ENCODE measurements around the gene PDE4D.

PDE4D gene

GRCh38 chr5:59171131-59171530, 722.4 kb downstream of the PDE4D start:
- no peaks in the 10 kb centered on the region for H3K9me3 ChIP-seq
- H3K27me3 ChIP-seq (ENCODE audit: low read depth): no peaks in the 10 kb centered on the region
- H3K4me1 ChIP-seq: no peaks in the 10 kb centered on the region
- in situ Hi-C loops (cut with MboI; ENCODE audit: low sequenced_read_pairs): loop anchor here (25.0 kb wide), 1 partner anchor 284 kb away; no protein-coding TSS in a partner anchor
- H3K36me3 ChIP-seq (replicated peaks): no peaks in the 10 kb centered on the region
- no peak for DNase-seq (ENCODE audit: low spot score in 2 of 2)
- no peak overlapping the region for H3K4me3 ChIP-seq

DNA sequence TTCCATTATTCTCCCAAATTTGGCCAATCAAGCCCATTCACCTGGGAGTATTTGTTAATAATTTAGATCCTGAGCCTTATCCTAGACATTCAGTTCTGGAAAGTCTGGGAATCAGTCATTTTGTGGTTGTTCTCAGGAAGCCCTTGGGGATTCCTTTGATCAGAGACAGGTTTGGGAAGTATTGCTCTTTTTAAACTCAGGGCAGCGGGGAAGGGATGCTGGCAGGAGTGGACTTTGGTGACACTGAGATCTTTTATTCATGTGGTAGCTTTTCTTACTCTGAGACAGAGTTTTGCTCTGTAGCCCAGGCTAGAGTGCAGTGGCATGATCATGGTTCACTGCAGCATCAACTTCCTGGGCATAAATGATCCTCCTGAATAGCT, 723.8 kb downstream of the PDE4D start:
- H3K9me3 ChIP-seq: no peaks in the 10 kb centered on the region
- in situ Hi-C loops (cut with MboI; ENCODE audit: low sequenced_read_pairs): loop anchor here (25.0 kb wide), 1 partner anchor 282 kb away; no protein-coding TSS in a partner anchor
- DNase-seq (ENCODE audit: low spot score in 2 of 2): no peak
- H3K27me3 ChIP-seq (ENCODE audit: low read depth): no peaks in the 10 kb centered on the region
- H3K4me3 ChIP-seq: no peak overlapping the region
- no peaks in the 10 kb centered on the region for H3K4me1 ChIP-seq
- H3K36me3 ChIP-seq (replicated peaks): no peaks in the 10 kb centered on the region

DNA sequence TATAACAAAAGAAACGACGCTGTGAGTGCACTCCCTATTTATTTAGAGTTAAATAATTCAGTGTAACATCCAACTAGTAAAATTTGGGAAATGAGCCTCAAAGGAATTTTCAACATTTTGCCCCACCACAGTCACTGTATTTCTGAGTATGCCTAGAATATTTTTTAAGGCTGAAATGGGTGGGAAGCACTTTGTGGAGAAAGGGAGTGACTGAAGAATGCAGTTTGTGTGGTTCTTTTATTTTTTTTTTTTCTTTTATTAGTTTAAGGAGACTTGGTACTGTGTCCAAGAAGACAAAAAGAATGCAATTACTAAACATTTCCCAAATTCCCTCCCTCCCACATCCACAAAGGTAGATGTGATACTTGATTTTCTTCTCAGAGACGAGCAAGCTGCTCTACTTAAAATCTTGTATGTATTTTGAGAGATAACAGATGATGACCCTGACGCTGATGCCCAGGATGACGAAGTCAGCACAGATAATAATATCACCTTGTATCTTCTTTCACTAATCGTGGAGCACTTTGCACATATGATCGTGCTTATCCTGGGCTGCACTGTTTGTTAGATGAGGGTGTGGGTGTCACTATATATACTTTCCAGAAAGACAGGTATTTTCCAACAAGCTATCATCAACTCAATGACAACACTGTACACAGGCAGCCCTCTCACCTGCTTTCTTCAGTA, 724.3 kb downstream of the PDE4D start:
- Histone ChIP-seq H3K36me3 (replicated peaks) (no peaks in the 10 kb centered on the region), H3K27me3 (ENCODE audit: low read depth) (no peaks in the 10 kb centered on the region), H3K9me3 (no peaks in the 10 kb centered on the region), H3K4me3 (no peak overlapping the region), H3K4me1 (no peaks in the 10 kb centered on the region)
- no peak for DNase-seq (ENCODE audit: low spot score in 2 of 2)
- in situ Hi-C loops (cut with MboI; ENCODE audit: low sequenced_read_pairs): loop anchor here (25.0 kb wide), 1 partner anchor 282 kb away; no protein-coding TSS in a partner anchor

DNA sequence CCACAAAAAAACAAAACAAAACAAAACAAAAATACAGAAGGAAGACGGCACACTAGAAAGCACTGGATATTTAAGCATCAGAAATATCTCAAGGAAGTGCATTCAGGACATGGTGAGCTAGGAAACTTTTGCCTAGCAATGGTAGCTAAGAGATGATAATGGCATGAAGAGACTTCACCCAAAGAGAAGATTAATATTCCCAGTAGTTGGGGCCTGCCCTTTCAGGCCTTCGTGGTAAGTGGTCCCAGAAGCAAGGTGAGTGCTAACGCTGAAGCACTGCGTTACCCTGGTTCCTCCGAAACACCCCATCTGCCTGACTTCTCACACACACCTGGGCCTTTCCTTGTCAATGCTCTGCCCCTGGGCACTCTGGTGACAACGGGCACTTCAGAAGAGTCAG, 725.5 kb downstream of the PDE4D start:
- Histone ChIP-seq H3K4me3 (no peak overlapping the region), H3K9me3 (no peaks in the 10 kb centered on the region), H3K36me3 (replicated peaks) (no peaks in the 10 kb centered on the region), H3K4me1 (no peaks in the 10 kb centered on the region), H3K27me3 (ENCODE audit: low read depth) (no peaks in the 10 kb centered on the region)
- in situ Hi-C loops (cut with MboI; ENCODE audit: low sequenced_read_pairs): loop anchor here (25.0 kb wide), 1 partner anchor 281 kb away; no protein-coding TSS in a partner anchor
- no peak for DNase-seq (ENCODE audit: low spot score in 2 of 2)

DNA sequence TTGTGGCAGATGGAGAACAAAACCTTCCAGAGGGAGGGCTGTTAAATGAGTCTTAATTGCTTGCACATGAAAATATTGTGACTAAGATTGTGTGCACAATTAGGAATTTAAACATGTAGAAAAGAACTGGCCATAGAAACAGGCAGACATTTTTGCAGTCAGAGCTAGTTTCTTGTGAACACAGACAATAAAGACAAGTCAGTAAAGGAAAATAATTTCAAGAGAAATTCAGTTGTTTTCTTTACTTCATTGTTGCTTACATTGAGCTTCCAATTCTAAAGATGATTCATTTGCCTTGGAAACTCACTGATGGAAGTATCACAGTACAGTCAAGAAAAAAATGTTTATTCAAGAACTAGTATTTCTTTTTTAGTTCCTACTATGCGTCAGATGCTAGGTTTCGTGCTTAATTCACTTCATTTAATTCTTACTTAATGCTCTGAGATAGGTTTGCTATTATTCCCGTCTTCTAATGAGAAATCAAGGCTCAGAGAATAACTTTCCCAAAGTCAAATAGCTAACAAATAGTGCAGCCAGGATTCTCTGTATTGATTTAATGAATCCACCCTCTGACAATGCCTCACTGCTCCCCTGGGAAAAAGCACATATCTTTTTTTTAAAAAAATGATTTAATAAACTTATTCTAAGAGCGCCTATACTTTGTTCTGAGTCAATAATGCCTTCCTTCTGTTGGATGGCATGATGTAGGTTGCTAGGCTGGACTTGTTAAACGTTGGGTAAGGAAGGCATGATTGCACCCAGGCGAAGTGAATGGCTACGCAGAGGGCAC, 729.3 kb downstream of the PDE4D start:
- Histone ChIP-seq H3K27me3 (ENCODE audit: low read depth) (no peaks in the 10 kb centered on the region), H3K4me1 (no peaks in the 10 kb centered on the region), H3K9me3 (no peaks in the 10 kb centered on the region), H3K4me3 (no peak overlapping the region), H3K36me3 (replicated peaks) (no peaks in the 10 kb centered on the region)
- no peak for DNase-seq (ENCODE audit: low spot score in 2 of 2)
- in situ Hi-C loops (cut with MboI; ENCODE audit: low sequenced_read_pairs): loop anchor here (25.0 kb wide), 1 partner anchor 277 kb away; no protein-coding TSS in a partner anchor

GRCh38 chr5:59161221-59162105, 732.1 kb downstream of the PDE4D start:
- DNase-seq (ENCODE audit: low spot score in 2 of 2): no peak
- H3K27me3 ChIP-seq (ENCODE audit: low read depth): no peaks in the 10 kb centered on the region
- in situ Hi-C loops (cut with MboI; ENCODE audit: low sequenced_read_pairs): loop anchor here (25.0 kb wide), 1 partner anchor 274 kb away; no protein-coding TSS in a partner anchor
- H3K4me3 ChIP-seq: no peak overlapping the region
- no peaks in the 10 kb centered on the region for H3K36me3 ChIP-seq (replicated peaks)
- no peaks in the 10 kb centered on the region for H3K4me1 ChIP-seq
- H3K9me3 ChIP-seq: no peaks in the 10 kb centered on the region

- no peaks in the 10 kb centered on the region for H3K9me3 ChIP-seq
- DNase-seq (ENCODE audit: low spot score in 2 of 2): no peak
- H3K4me3 ChIP-seq: no peak overlapping the region
- no peaks in the 10 kb centered on the region for H3K36me3 ChIP-seq (replicated peaks)
- no peaks in the 10 kb centered on the region for H3K4me1 ChIP-seq
- H3K27me3 ChIP-seq (ENCODE audit: low read depth): no peaks in the 10 kb centered on the region
- in situ Hi-C loops (cut with MboI; ENCODE audit: low sequenced_read_pairs): loop anchor here (25.0 kb wide), 1 partner anchor 272 kb away; no protein-coding TSS in a partner anchor
Measured at GRCh38 chr5:59158637-59159391, 734.7 kb downstream of the PDE4D start.

DNA sequence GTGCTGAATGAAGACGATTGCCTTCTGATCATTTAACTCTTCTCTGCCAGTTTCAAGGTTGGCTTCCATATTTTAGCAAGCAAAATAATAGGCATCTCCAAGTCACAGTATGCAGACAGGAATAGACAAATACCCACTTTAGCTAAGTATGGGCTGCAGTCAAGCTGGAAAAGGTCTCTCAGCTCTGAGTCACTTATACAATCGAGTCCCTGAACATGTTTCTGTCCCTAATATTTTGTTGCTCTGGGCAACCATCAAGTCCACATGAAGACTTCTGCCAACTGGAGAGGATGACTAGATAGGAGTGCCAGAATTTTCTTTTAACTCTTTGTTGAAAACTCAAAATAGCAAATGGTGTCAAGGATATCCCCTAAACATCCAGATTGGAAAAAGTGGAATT, 735.4 kb downstream of the PDE4D start:
- no peak for DNase-seq (ENCODE audit: low spot score in 2 of 2)
- no peaks in the 10 kb centered on the region for H3K36me3 ChIP-seq (replicated peaks)
- H3K4me3 ChIP-seq: no peak overlapping the region
- in situ Hi-C loops (cut with MboI; ENCODE audit: low sequenced_read_pairs): loop anchor here (25.0 kb wide), 1 partner anchor 271 kb away; no protein-coding TSS in a partner anchor
- no peaks in the 10 kb centered on the region for H3K27me3 ChIP-seq (ENCODE audit: low read depth)
- no peaks in the 10 kb centered on the region for H3K9me3 ChIP-seq
- H3K4me1 ChIP-seq: no peaks in the 10 kb centered on the region

GRCh38 chr5:59157068-59157467, 736.5 kb downstream of the PDE4D start:
- H3K4me1 ChIP-seq: no peaks in the 10 kb centered on the region
- in situ Hi-C loops (cut with MboI; ENCODE audit: low sequenced_read_pairs): loop anchor here (25.0 kb wide), 1 partner anchor 270 kb away; no protein-coding TSS in a partner anchor
- H3K27me3 ChIP-seq (ENCODE audit: low read depth): no peaks in the 10 kb centered on the region
- no peaks in the 10 kb centered on the region for H3K9me3 ChIP-seq
- H3K36me3 ChIP-seq (replicated peaks): no peaks in the 10 kb centered on the region
- H3K4me3 ChIP-seq: no peak overlapping the region
- no peak for DNase-seq (ENCODE audit: low spot score in 2 of 2)

GRCh38 chr5:59152701-59153245, 740.8 kb downstream of the PDE4D start:
- no peak for DNase-seq (ENCODE audit: low spot score in 2 of 2)
- Histone ChIP-seq H3K4me1 (no peaks in the 10 kb centered on the region), H3K27me3 (ENCODE audit: low read depth) (no peaks in the 10 kb centered on the region), H3K9me3 (no peaks in the 10 kb centered on the region), H3K4me3 (no peak overlapping the region), H3K36me3 (replicated peaks) (no peaks in the 10 kb centered on the region)
- in situ Hi-C loops (cut with MboI; ENCODE audit: low sequenced_read_pairs): loop anchor here (25.0 kb wide), 1 partner anchor 265 kb away; no protein-coding TSS in a partner anchor

DNA sequence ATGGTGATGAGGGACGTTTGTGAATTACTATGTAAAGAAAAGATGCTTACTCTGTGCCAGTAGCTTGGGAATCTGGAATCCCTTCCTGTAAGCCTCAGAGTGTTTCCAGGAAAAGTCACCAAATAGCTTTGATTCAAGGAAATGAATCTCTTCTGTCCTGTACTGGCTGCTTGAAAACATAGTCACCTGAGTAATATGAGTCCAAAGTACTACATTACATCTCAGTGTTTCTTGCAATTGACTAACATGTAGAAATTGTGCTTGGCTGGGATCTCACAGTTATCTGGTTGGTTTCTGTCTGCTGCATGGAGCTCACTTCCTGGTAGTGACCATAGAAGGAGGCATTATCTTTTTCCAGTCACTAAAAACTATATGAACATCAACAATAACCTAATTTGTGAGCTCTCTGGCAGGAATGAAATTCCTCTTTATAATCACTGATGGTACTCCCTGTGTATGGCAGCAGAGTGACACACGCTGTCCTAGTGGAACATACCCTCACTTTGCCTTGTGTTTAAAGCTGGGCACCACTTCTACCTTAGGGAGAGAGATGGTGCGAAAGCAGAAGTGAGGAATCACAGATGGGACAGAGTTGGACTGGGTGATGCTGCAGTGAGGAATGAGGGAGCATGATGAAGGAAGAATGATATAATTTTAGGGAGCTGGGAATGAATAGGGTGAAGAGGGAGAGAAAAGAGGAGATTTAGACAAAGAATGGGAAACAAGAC, 742.2 kb downstream of the PDE4D start:
- Histone ChIP-seq H3K9me3 (no peaks in the 10 kb centered on the region), H3K4me3 (no peak overlapping the region), H3K27me3 (ENCODE audit: low read depth) (no peaks in the 10 kb centered on the region), H3K36me3 (replicated peaks) (no peaks in the 10 kb centered on the region), H3K4me1 (no peaks in the 10 kb centered on the region)
- in situ Hi-C loops (cut with MboI; ENCODE audit: low sequenced_read_pairs): loop anchor here (25.0 kb wide), 1 partner anchor 264 kb away; no protein-coding TSS in a partner anchor
- no peak for DNase-seq (ENCODE audit: low spot score in 2 of 2)

DNA sequence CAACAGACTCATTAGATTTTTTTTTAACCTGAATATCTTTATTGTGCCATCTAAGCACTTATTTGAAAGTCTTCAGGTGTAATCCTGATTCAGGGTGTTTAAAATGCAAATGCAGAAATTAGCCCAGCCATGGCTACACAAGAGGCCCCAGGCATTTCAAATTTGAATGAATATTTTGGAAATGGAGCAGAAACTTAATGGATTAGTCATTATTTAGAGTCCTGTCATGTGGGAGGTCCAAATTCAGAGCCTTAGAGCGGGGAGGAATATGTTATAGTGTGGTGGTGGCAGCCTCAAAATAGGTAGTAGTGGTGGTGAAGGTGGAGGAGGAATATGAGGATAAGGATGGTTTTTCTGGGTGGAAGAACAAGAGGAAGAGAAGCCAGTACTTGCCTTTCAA, 743.7 kb downstream of the PDE4D start:
- in situ Hi-C loops (cut with MboI; ENCODE audit: low sequenced_read_pairs): loop anchor here (25.0 kb wide), 1 partner anchor 263 kb away; no protein-coding TSS in a partner anchor
- Histone ChIP-seq H3K4me1 (no peaks in the 10 kb centered on the region), H3K4me3 (no peak overlapping the region)

More for the DNA sequence above, 743.7 kb downstream of the PDE4D start:
- no peak for DNase-seq (ENCODE audit: low spot score in 2 of 2)
- Histone ChIP-seq H3K27me3 (ENCODE audit: low read depth) (peaks cover 3% of the 10 kb centered on the region; the same call in 1 of the 2 replicates), H3K36me3 (replicated peaks) (no peaks in the 10 kb centered on the region), H3K9me3 (no peaks in the 10 kb centered on the region)

Measured in HAP-1 (cell line).